HepG2 (cell line): Measurements from ENCODE around the gene C5AR2. TPM values are rescaled to one million over a fixed set of nuclear protein-coding genes. Genes with fewer than 3 reads are reported as not detected.

ENCODE experiments used
- BRCA1 ChIP-seq: sonication (generic); formaldehyde crosslinking; IDR thresholded peaks from 2 replicates; pipeline ENCODE4 v1.4.0; 2020; ENCODE audit warnings: missing genetic modification reagents
- CTCF ChIP-seq: sonication (generic); formaldehyde crosslinking; IDR thresholded peaks from 2 replicates; pipeline ENCODE4 v1.5.0; 2020; ENCODE audit warnings: mild to moderate bottlenecking, missing genetic modification reagents, moderate library complexity
- DR1 ChIP-seq: sonication (generic); formaldehyde crosslinking; IDR thresholded peaks from 2 replicates; pipeline ENCODE4 v1.8.0; 2021; ENCODE audit warnings: mild to moderate bottlenecking, missing genetic modification reagents, inconsistent platforms
- ETV5 ChIP-seq: IDR thresholded peaks from 2 replicates; pipeline ENCODE4 v1.6.1; 2018; ENCODE audit warnings: missing biosample characterization, missing genetic modification reagents, inconsistent platforms, borderline replicate concordance
- FIP1L1 ChIP-seq: fragments of 200-400 bp; formaldehyde crosslinking; IDR thresholded peaks from 2 replicates; pipeline ENCODE4 v1.6.1; 2018; ENCODE audit warnings: low read depth, mild to moderate bottlenecking, low read length, moderate library complexity, borderline replicate concordance; ENCODE audit not compliant: insufficient read depth
- KLF13 ChIP-seq: sonication (generic); formaldehyde crosslinking; IDR thresholded peaks from 2 replicates; pipeline ENCODE4 v1.4.0; 2020; ENCODE audit warnings: mild to moderate bottlenecking, missing genetic modification reagents
- MAFK ChIP-seq, 2 experiments: IDR thresholded peaks in 1 of 2; conservative IDR thresholded peaks in 1 of 2; 2 replicates each; pipeline ENCODE4 v1.6.1; 2011; ENCODE audit warnings: improper control_type of control experiment in 2 of 2, low read length in 2 of 2
- NR2F1 ChIP-seq, 2 experiments: fragments of 450-650 bp in 1 of 2; formaldehyde crosslinking in 1 of 2; IDR thresholded peaks; 2 replicates each; pipeline versions ENCODE4 v1.5.0 to v1.6.1; 2016 to 2020; ENCODE audit warnings: mild to moderate bottlenecking in 1 of 2, missing compliant biosample characterization in 1 of 2, missing genetic modification reagents in 1 of 2, moderate library complexity in 1 of 2
- PHF21A ChIP-seq: sonication (generic); formaldehyde crosslinking; IDR thresholded peaks from 2 replicates; pipeline ENCODE4 v1.5.0; 2020; ENCODE audit warnings: mild to moderate bottlenecking, missing genetic modification reagents
- RORA ChIP-seq: sonication (generic); formaldehyde crosslinking; IDR thresholded peaks from 2 replicates; pipeline ENCODE4 v1.5.0; 2020; ENCODE audit warnings: mild to moderate bottlenecking, missing genetic modification reagents, moderate library complexity
- SIX1 ChIP-seq: sonication (generic); formaldehyde crosslinking; IDR thresholded peaks from 2 replicates; pipeline ENCODE4 v1.4.0; 2020; ENCODE audit warnings: missing genetic modification reagents, borderline replicate concordance
- SOX13 ChIP-seq, 3 experiments: fragments of 450-650 bp in 1 of 3; sonication (generic) in 1 of 3; formaldehyde crosslinking in 1 of 3; IDR thresholded peaks in 2 of 3; conservative IDR thresholded peaks in 1 of 3; 2 replicates each; pipeline versions ENCODE4 v1.5.0 to v1.6.1; 2016 to 2020; ENCODE audit warnings: antibody characterized with exemption in 1 of 3, mild to moderate bottlenecking in 1 of 3, missing compliant biosample characterization in 1 of 3, missing genetic modification reagents in 1 of 3, moderate library complexity in 1 of 3
- SOX5 ChIP-seq: IDR thresholded peaks from 2 replicates; pipeline ENCODE4 v1.6.1; 2016; ENCODE audit warnings: borderline replicate concordance
- XRCC5 ChIP-seq: fragments of 200-400 bp; formaldehyde crosslinking; optimal IDR thresholded peaks from 2 replicates; pipeline ENCODE3; 2017; ENCODE audit warnings: mild to moderate bottlenecking, low read length
- ZBTB7B ChIP-seq: sonication (generic); formaldehyde crosslinking; IDR thresholded peaks from 2 replicates; pipeline ENCODE4 v1.4.0; 2020; ENCODE audit warnings: missing genetic modification reagents
- ZC3H13 ChIP-seq: sonication (generic); formaldehyde crosslinking; IDR thresholded peaks from 2 replicates; pipeline ENCODE4 v1.8.1; 2023; ENCODE audit warnings: mild to moderate bottlenecking, missing genetic modification reagents, moderate library complexity
- ZNF17 ChIP-seq: sonication (generic); formaldehyde crosslinking; IDR thresholded peaks from 2 replicates; pipeline ENCODE4 v1.5.0; 2020; ENCODE audit warnings: mild to moderate bottlenecking, missing genetic modification reagents
- ZNF33A ChIP-seq: sonication (generic); formaldehyde crosslinking; IDR thresholded peaks from 2 replicates; pipeline ENCODE4 v1.5.1; 2020; ENCODE audit warnings: missing genetic modification reagents, mild to moderate bottlenecking, moderate library complexity, borderline replicate concordance
- ZNF766 ChIP-seq: sonication (generic); formaldehyde crosslinking; IDR thresholded peaks from 2 replicates; pipeline ENCODE4 v1.5.0; 2020; ENCODE audit warnings: missing genetic modification reagents, borderline replicate concordance
- polyA plus RNA-seq, 8 experiments: library from polyadenylated mRNA; depleted of rRNA in 3 of 8; stranded (reverse) in 7 of 8; unstranded in 1 of 8; fragments of >200 nt; fragmentation: Illumina TruSeq in 4 of 8; extraction: Trizol in 4 of 8; gene quantifications; 2 replicates each; pipeline versions ENCODE4 v1.2.1 to v1.2.3, GENCODE V29; 2011 to 2016; ENCODE audit warnings: low read depth in 4 of 8, missing spikeins in 1 of 8, mixed read lengths in 1 of 8; ENCODE audit not compliant: insufficient read depth in 1 of 8
- total RNA-seq, 5 experiments: library from RNA; depleted of rRNA; stranded (reverse); fragments of >200 nt; fragmentation: Illumina TruSeq; extraction: Trizol; gene quantifications; 2 replicates each; pipeline ENCODE4 v1.2.3, GENCODE V29; 2016; ENCODE audit warnings: low read depth in 1 of 5
- TF ChIP-seq, protein P1 (sequence below): sonication (generic); formaldehyde crosslinking; IDR thresholded peaks from 2 replicates; pipeline ENCODE4 v1.4.0; 2020; ENCODE audit warnings: missing genetic modification reagents, mild to moderate bottlenecking, borderline replicate concordance
- TF ChIP-seq, protein P2 (sequence below): sonication (generic); formaldehyde crosslinking; IDR thresholded peaks from 2 replicates; pipeline ENCODE4 v1.5.1; 2020; ENCODE audit warnings: mild to moderate bottlenecking, moderate library complexity, missing genetic modification reagents
- TF ChIP-seq, protein P3 (sequence below): fragments of 450-650 bp; IDR thresholded peaks from 2 replicates; pipeline ENCODE4 v1.6.1; 2017
- TF ChIP-seq, protein P4 (sequence below): IDR thresholded peaks from 2 replicates; pipeline ENCODE4 v1.6.1; 2016

C5AR2 gene
- total and polyA plus RNA-seq, 2 of the 13 experiments (the other 11 are each of a cell fraction or from before 2014, with no cell fraction given) = 0.09 to 0.24 TPM

- TF ChIP-seq MAFK (conservative IDR thresholded peaks at IDR 0.05 in 1 of 2, IDR thresholded peaks at IDR 0.05 in 1 of 2; ENCODE audit: low read length in 2 of 2) (peak in 1 of 2 experiments; percentile 20; a peak in 1 of 4 replicates), PHF21A (CRISPR knock-in tag) (peak; percentile 43; the same call in 1 of the 2 replicates), XRCC5 (peak; percentile 85), ZNF766 (CRISPR knock-in tag) (no peak), ZBTB7B (CRISPR knock-in tag) (no peak), FIP1L1 (no peak), ETV5 (CRISPR knock-in tag) (peak; percentile 37; the same call in 1 of the 2 replicates), DR1 (no peak), SOX13 (IDR thresholded peaks at IDR 0.05) (no peak), SOX13 (CRISPR knock-in tag; conservative IDR thresholded peaks at IDR 0.05 in 1 of 2, IDR thresholded peaks at IDR 0.05 in 1 of 2) (peak in 1 of 2 experiments; percentile 19; a peak in 1 of 4 replicates), RORA (CRISPR knock-in tag) (no peak), ZNF33A (CRISPR knock-in tag) (no peak; the same call in 1 of the 2 replicates), ZC3H13 (CRISPR knock-in tag) (no peak), SIX1 (CRISPR knock-in tag) (no peak), KLF13 (CRISPR knock-in tag) (no peak), NR2F1 (CRISPR knock-in tag; IDR thresholded peaks at IDR 0.05) (peak in 1 of 2 experiments; percentile 44; a peak in 1 of 4 replicates), ZNF17 (CRISPR knock-in tag) (no peak), CTCF (peak; percentile 91), SOX5 (CRISPR knock-in tag) (peak; percentile 56; the same call in 1 of the 2 replicates), BRCA1 (CRISPR knock-in tag) (no peak)
- TF ChIP-seq, protein P1, sequence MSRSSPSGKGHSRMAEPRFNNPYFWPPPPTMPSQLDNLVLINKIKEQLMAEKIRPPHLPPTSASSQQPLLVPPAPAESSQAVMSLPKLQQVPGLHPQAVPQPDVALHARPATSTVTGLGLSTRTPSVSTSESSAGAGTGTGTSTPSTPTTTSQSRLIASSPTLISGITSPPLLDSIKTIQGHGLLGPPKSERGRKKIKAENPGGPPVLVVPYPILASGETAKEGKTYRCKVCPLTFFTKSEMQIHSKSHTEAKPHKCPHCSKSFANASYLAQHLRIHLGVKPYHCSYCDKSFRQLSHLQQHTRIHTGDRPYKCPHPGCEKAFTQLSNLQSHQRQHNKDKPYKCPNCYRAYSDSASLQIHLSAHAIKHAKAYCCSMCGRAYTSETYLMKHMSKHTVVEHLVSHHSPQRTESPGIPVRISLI (CRISPR knock-in tag) = peak; percentile 53; the same call in 1 of the 2 replicates
- TF ChIP-seq, protein P2, sequence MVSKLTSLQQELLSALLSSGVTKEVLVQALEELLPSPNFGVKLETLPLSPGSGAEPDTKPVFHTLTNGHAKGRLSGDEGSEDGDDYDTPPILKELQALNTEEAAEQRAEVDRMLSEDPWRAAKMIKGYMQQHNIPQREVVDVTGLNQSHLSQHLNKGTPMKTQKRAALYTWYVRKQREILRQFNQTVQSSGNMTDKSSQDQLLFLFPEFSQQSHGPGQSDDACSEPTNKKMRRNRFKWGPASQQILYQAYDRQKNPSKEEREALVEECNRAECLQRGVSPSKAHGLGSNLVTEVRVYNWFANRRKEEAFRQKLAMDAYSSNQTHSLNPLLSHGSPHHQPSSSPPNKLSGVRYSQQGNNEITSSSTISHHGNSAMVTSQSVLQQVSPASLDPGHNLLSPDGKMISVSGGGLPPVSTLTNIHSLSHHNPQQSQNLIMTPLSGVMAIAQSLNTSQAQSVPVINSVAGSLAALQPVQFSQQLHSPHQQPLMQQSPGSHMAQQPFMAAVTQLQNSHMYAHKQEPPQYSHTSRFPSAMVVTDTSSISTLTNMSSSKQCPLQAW (CRISPR knock-in tag) = peak; percentile 47; the same call in 1 of the 2 replicates
- TF ChIP-seq, protein P3, sequence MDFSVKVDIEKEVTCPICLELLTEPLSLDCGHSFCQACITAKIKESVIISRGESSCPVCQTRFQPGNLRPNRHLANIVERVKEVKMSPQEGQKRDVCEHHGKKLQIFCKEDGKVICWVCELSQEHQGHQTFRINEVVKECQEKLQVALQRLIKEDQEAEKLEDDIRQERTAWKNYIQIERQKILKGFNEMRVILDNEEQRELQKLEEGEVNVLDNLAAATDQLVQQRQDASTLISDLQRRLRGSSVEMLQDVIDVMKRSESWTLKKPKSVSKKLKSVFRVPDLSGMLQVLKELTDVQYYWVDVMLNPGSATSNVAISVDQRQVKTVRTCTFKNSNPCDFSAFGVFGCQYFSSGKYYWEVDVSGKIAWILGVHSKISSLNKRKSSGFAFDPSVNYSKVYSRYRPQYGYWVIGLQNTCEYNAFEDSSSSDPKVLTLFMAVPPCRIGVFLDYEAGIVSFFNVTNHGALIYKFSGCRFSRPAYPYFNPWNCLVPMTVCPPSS = no peak
- TF ChIP-seq, protein P4, sequence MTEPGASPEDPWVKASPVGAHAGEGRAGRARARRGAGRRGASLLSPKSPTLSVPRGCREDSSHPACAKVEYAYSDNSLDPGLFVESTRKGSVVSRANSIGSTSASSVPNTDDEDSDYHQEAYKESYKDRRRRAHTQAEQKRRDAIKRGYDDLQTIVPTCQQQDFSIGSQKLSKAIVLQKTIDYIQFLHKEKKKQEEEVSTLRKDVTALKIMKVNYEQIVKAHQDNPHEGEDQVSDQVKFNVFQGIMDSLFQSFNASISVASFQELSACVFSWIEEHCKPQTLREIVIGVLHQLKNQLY (CRISPR knock-in tag) = 0 out of 2 replicates have a peak, but pooled peaks have one; percentile 59
Measured at GRCh38 chr19:47305309-47305751, 26.6 kb upstream of the C5AR2 start (continued).
